Measurements from ENCODE around the gene ADCK1.

ADCK1 gene

GRCh38 chr14:77880056-77880455 lies 80.1 kb downstream of the ADCK1 start:
- Histone ChIP-seq H4K20me1 (ENCODE audit: low read depth, low read length) (no peaks in the 10 kb centered on the region), H3K4me2 (ENCODE audit: low read depth, low read length, poor library complexity, severe bottlenecking) (no peak overlapping the region), H3F3A (ENCODE audit: insufficient read depth) (no peaks in the 10 kb centered on the region), H3K9me2 (replicated peaks; ENCODE audit: insufficient read depth, low read length) (no peaks in the 10 kb centered on the region), H3K36me3 (ENCODE audit: low read length) (no peaks in the 10 kb centered on the region), H3K9me3 (ENCODE audit: insufficient read depth, low read length) (no peaks in the 10 kb centered on the region), H3K9ac (ENCODE audit: low read length) (no peak overlapping the region), H3K27ac (ENCODE audit: low read depth, low read length) (no peak overlapping the region), H3K27me3 (ENCODE audit: low read length) (no peaks in the 10 kb centered on the region), H3K79me2 (ENCODE audit: insufficient read depth, low read length) (no peaks in the 10 kb centered on the region), H2AFZ (ENCODE audit: low read depth, low read length, severe bottlenecking) (no peak overlapping the region), H3K4me3 (ENCODE audit: insufficient read depth, low read length, poor library complexity, severe bottlenecking) (no peak overlapping the region)
- no peak for TF ChIP-seq CTCF (IDR thresholded peaks at IDR 0.05; ENCODE audit: insufficient read depth, low read length, poor library complexity, severe bottlenecking)

DNA sequence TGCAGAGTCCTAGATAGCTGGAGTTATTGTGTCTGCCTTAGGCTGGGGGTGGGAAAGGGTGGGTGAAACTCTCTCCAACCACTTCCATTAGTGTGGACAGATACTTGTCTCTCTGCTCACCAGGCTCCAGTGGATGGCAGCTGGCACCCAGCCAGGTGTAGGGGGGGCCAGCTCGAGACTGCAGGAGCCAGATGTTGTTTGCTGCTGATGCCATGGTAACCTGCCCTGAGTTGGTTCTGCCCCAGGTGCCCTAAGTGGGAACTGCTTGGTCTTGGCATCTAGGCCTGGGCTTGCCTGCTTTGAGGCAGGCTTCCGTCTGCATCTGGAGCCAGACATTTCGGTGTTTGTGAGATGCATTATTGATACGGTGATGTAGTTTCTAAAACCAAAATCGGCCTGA lies 82.2 kb downstream of the ADCK1 start:
- H2AFZ ChIP-seq (ENCODE audit: low read depth, low read length, severe bottlenecking): no peak overlapping the region
- no peak overlapping the region for H3K4me2 ChIP-seq (ENCODE audit: low read depth, low read length, poor library complexity, severe bottlenecking)
- no peaks in the 10 kb centered on the region for H3K9me3 ChIP-seq (ENCODE audit: insufficient read depth, low read length)
- no peak overlapping the region for H3K4me3 ChIP-seq (ENCODE audit: insufficient read depth, low read length, poor library complexity, severe bottlenecking)
- no peaks in the 10 kb centered on the region for H3K9me2 ChIP-seq (replicated peaks; ENCODE audit: insufficient read depth, low read length)
- H3K27me3 ChIP-seq (ENCODE audit: low read length): no peaks in the 10 kb centered on the region
- H4K20me1 ChIP-seq (ENCODE audit: low read depth, low read length): no peaks in the 10 kb centered on the region
- no peaks in the 10 kb centered on the region for H3K36me3 ChIP-seq (ENCODE audit: low read length)
- TF ChIP-seq CTCF (IDR thresholded peaks at IDR 0.05; ENCODE audit: insufficient read depth, low read length, poor library complexity, severe bottlenecking): no peak
- TF ChIP-seq EZH2phosphoT487 (conservative IDR thresholded peaks at IDR 0.05; ENCODE audit: low read length): no peak
- H3K79me2 ChIP-seq (ENCODE audit: insufficient read depth, low read length): no peaks in the 10 kb centered on the region
- H3K9ac ChIP-seq (ENCODE audit: low read length): no peak overlapping the region
- H3F3A ChIP-seq (ENCODE audit: insufficient read depth): no peaks in the 10 kb centered on the region
- H3K27ac ChIP-seq (ENCODE audit: low read depth, low read length): no peak overlapping the region

DNA sequence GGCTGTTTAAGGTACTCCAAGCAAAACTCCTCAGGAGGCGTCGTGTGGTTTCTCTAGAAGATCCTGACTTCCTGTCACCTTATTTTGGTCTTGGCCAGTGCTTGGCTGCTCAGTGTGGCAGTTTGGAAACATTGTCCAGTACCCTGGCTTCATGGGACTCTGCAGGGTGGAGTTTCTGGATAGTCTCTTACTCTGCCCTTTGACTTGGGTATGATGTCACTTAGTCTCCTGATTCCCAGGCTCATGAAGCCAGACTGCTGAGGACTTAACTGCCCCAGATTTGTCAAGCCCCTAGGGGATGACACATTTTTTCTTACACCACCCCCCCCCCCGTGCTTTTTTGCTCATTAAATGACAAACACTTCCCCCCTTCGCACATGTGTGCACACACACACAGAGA lies 82.7 kb downstream of the ADCK1 start:
- H3K9me2 ChIP-seq (replicated peaks; ENCODE audit: insufficient read depth, low read length): no peaks in the 10 kb centered on the region
- no peak for TF ChIP-seq EZH2phosphoT487 (conservative IDR thresholded peaks at IDR 0.05; ENCODE audit: low read length)
- TF ChIP-seq CTCF (IDR thresholded peaks at IDR 0.05; ENCODE audit: insufficient read depth, low read length, poor library complexity, severe bottlenecking): no peak
- no peaks in the 10 kb centered on the region for H4K20me1 ChIP-seq (ENCODE audit: low read depth, low read length)
- H3K9me3 ChIP-seq (ENCODE audit: insufficient read depth, low read length): no peaks in the 10 kb centered on the region
- H3K4me2 ChIP-seq (ENCODE audit: low read depth, low read length, poor library complexity, severe bottlenecking): no peak overlapping the region
- no peaks in the 10 kb centered on the region for H3K27me3 ChIP-seq (ENCODE audit: low read length)
- H3K9ac ChIP-seq (ENCODE audit: low read length): no peak overlapping the region
- no peaks in the 10 kb centered on the region for H3F3A ChIP-seq (ENCODE audit: insufficient read depth)
- H3K79me2 ChIP-seq (ENCODE audit: insufficient read depth, low read length): no peaks in the 10 kb centered on the region
- no peaks in the 10 kb centered on the region for H3K36me3 ChIP-seq (ENCODE audit: low read length)
- H2AFZ ChIP-seq (ENCODE audit: low read depth, low read length, severe bottlenecking): no peak overlapping the region
- H3K4me3 ChIP-seq (ENCODE audit: insufficient read depth, low read length, poor library complexity, severe bottlenecking): no peak overlapping the region
- no peak overlapping the region for H3K27ac ChIP-seq (ENCODE audit: low read depth, low read length)
